CD4-positive, CD25-positive, alpha-beta regulatory T cell (primary cell): ENCODE measurements around the gene ATP9B. TPM values are rescaled to one million over a fixed set of nuclear protein-coding genes. Genes with fewer than 3 reads are reported as not detected.
A peak's percentile ranks its signal among the peaks of the same experiment; 100 is the strongest.

ENCODE experiments used
- ATAC-seq, 2 donors: fragments of 150-1000 bp; cut with Tn5 transposase; one replicate each; pipeline ENCODE4 v1.10.0; 2021; ENCODE audit warnings: low read depth in 2 of 2, moderate number of reproducible peaks in 2 of 2, moderate library complexity in 1 of 2
- DNase-seq, 3 donors: peaks; one replicate each; pipeline versions ENCODE4 v3.0.0 to v3.0.0-alpha.2; 2012 to 2022; ENCODE audit warnings: mixed read lengths in 1 of 3
- H3K27ac ChIP-seq: one replicate; pipeline ENCODE4 v1.7.0; 2013; ENCODE audit warnings: mild to moderate bottlenecking, low read length; ENCODE audit not compliant: insufficient read depth, poor library complexity, severe bottlenecking
- H3K27me3 ChIP-seq: one replicate; pipeline ENCODE4 v1.7.0; 2013; ENCODE audit warnings: low read length; ENCODE audit not compliant: control insufficient read depth, insufficient read depth
- H3K36me3 ChIP-seq: one replicate; pipeline ENCODE4 v1.7.0; 2013; ENCODE audit warnings: mild to moderate bottlenecking, low read length, moderate library complexity; ENCODE audit not compliant: control insufficient read depth, insufficient read depth
- H3K4me1 ChIP-seq: 2 replicates; pipeline ENCODE4 v1.7.0; 2013; ENCODE audit warnings: mild to moderate bottlenecking, low read length; ENCODE audit not compliant: insufficient read depth, control insufficient read depth, poor library complexity, severe bottlenecking
- H3K4me3 ChIP-seq: one replicate; pipeline ENCODE4 v1.7.0; 2013; ENCODE audit warnings: low read depth, mild to moderate bottlenecking, low read length, moderate library complexity
- H3K9me3 ChIP-seq, 2 experiments: 1 replicate in 1 of 2; 2 replicates in 1 of 2; pipeline ENCODE4 v1.7.0; 2013; ENCODE audit warnings: low read length in 2 of 2, mild to moderate bottlenecking in 1 of 2, moderate library complexity in 1 of 2; ENCODE audit not compliant: control insufficient read depth in 2 of 2
- H3K27ac Mint-ChIP-seq, 3 donors: one replicate each; pipeline ENCODE4 v1.8.0; 2020 to 2022; ENCODE audit warnings: mild to moderate bottlenecking in 3 of 3, mixed read lengths in 3 of 3, moderate library complexity in 2 of 3
- H3K27me3 Mint-ChIP-seq: one replicate; pipeline ENCODE4 v1.8.0; 2022; ENCODE audit warnings: mild to moderate bottlenecking, mixed read lengths
- H3K36me3 Mint-ChIP-seq: one replicate; pipeline ENCODE4 v1.8.0; 2020; ENCODE audit warnings: mixed read lengths
- H3K4me1 Mint-ChIP-seq, 4 donors: one replicate each; pipeline ENCODE4 v1.8.0; 2020 to 2022; ENCODE audit warnings: mixed read lengths in 4 of 4, mild to moderate bottlenecking in 1 of 4
- H3K4me3 Mint-ChIP-seq, 4 donors: one replicate each; pipeline ENCODE4 v1.8.0; 2020 to 2022; ENCODE audit warnings: mild to moderate bottlenecking in 4 of 4, mixed read lengths in 4 of 4, moderate library complexity in 3 of 4
- H3K9me3 Mint-ChIP-seq, 7 donors: one replicate each; pipeline ENCODE4 v1.8.0; 2020 to 2022; ENCODE audit warnings: mixed read lengths in 7 of 7, mild to moderate bottlenecking in 3 of 7, moderate library complexity in 2 of 7
- polyA plus RNA-seq, 4 donors: library from polyadenylated mRNA; unstranded; fragments of 300-500 nt; fragmentation: Illumina TruSeq; gene quantifications; one replicate each; pipeline ENCODE4 v1.2.3, GENCODE V29; 2021
- total RNA-seq: library from RNA; stranded (reverse); gene quantifications from one replicate; pipeline ENCODE4 v1.2.3, GENCODE V29; 2022

ATP9B gene
- total and polyA plus RNA-seq, 5 donors from 2014 or later, result 14.1 to 75.3 (median 17.6) TPM

GRCh38 chr18:79397830-79398761 is 328.9 kb downstream of the ATP9B start:
- peaks cover 27% of the 10 kb centered on the region for H3K27me3 Mint-ChIP-seq
- peak overlapping the region; percentile 37 for H3K27ac ChIP-seq
- no peaks in the 10 kb centered on the region for H3K36me3 ChIP-seq
- no peak for ATAC-seq
- H3K36me3 Mint-ChIP-seq, result peaks cover 7% of the 10 kb centered on the region
- peaks cover 5 to 54% (median 19%) of the 10 kb centered on the region in 4 donors for H3K4me1 Mint-ChIP-seq
- no peaks in the 10 kb centered on the region for H3K27me3 ChIP-seq
- DNase-seq, result no peak
- H3K4me3 ChIP-seq, result peak overlapping the region; percentile 40
- no peaks in the 10 kb centered on the region for H3K9me3 ChIP-seq
- peaks cover 70% of the 10 kb centered on the region for H3K4me1 ChIP-seq
- peak overlapping the region; percentile 93 to 98 (median 97) for H3K27ac Mint-ChIP-seq
- H3K9me3 Mint-ChIP-seq, result no peaks in the 10 kb centered on the region
- H3K4me3 Mint-ChIP-seq, result peak overlapping the region; percentile 86 to 92 (median 90)

GRCh38 chr18:79399275-79400081 is 330.3 kb downstream of the ATP9B start:
- peak overlapping the region; percentile 93 to 98 (median 97) for H3K27ac Mint-ChIP-seq
- no peaks in the 10 kb centered on the region for H3K36me3 ChIP-seq
- no peaks in the 10 kb centered on the region for H3K9me3 Mint-ChIP-seq
- peak in 1 of 3 donors; percentile 41 for DNase-seq
- H3K4me1 ChIP-seq, result peaks cover 70% of the 10 kb centered on the region
- peaks cover 7% of the 10 kb centered on the region for H3K36me3 Mint-ChIP-seq
- peak overlapping the region; percentile 57 for H3K4me3 ChIP-seq
- H3K4me3 Mint-ChIP-seq, result peak overlapping the region; percentile 79 to 92 (median 90)
- peak; percentile 0 to 7 for ATAC-seq
- H3K9me3 ChIP-seq, result no peaks in the 10 kb centered on the region
- peak overlapping the region; percentile 95 for H3K27ac ChIP-seq
- H3K27me3 ChIP-seq, result no peaks in the 10 kb centered on the region
- peaks cover 13 to 63% (median 27%) of the 10 kb centered on the region in 4 donors for H3K4me1 Mint-ChIP-seq
- peaks cover 22% of the 10 kb centered on the region for H3K27me3 Mint-ChIP-seq

GRCh38 chr18:79400091-79400590 is 330.9 kb downstream of the ATP9B start:
- ATAC-seq (peak; percentile 15 to 20), DNase-seq (peak; percentile 58 to 78 (median 64))
- Mint-ChIP-seq H3K36me3 (peaks cover 7% of the 10 kb centered on the region), H3K4me1 (peaks cover 18 to 66% (median 33%) of the 10 kb centered on the region in 4 donors), H3K27ac (no peak overlapping the region), H3K27me3 (peaks cover 18% of the 10 kb centered on the region), H3K4me3 (no peak overlapping the region), H3K9me3 (no peaks in the 10 kb centered on the region)
- peak overlapping the region; percentile 95 for H3K27ac ChIP-seq
- H3K4me3 ChIP-seq, result no peak overlapping the region
- no peaks in the 10 kb centered on the region for H3K27me3 ChIP-seq
- no peaks in the 10 kb centered on the region for H3K9me3 ChIP-seq
- no peaks in the 10 kb centered on the region for H3K36me3 ChIP-seq
- H3K4me1 ChIP-seq, result peaks cover 70% of the 10 kb centered on the region

- peak overlapping the region; percentile 61 for H3K4me3 ChIP-seq
- Mint-ChIP-seq H3K36me3 (peaks cover 7% of the 10 kb centered on the region), H3K4me1 (peaks cover 20 to 72% (median 38%) of the 10 kb centered on the region in 4 donors), H3K9me3 (no peaks in the 10 kb centered on the region), H3K4me3 (peak overlapping the region; percentile 80 to 96 (median 93)), H3K27me3 (peaks cover 18% of the 10 kb centered on the region), H3K27ac (peak overlapping the region; percentile 99 to 100 (median 99))
- H3K27me3 ChIP-seq, result no peaks in the 10 kb centered on the region
- H3K27ac ChIP-seq, result peak overlapping the region; percentile 95
- ATAC-seq (peak; percentile 13 to 14), DNase-seq (peak; percentile 64 to 78 (median 72))
- H3K4me1 ChIP-seq, result peaks cover 77% of the 10 kb centered on the region
- H3K9me3 ChIP-seq, result no peaks in the 10 kb centered on the region
- H3K36me3 ChIP-seq, result no peaks in the 10 kb centered on the region
Observed at GRCh38 chr18:79400591-79401381, 331.6 kb downstream of the ATP9B start.

GRCh38 chr18:79401494-79402208 is 332.5 kb downstream of the ATP9B start:
- H3K9me3 Mint-ChIP-seq, result no peaks in the 10 kb centered on the region
- Histone ChIP-seq H3K27me3 (no peaks in the 10 kb centered on the region), H3K4me1 (peaks cover 78% of the 10 kb centered on the region), H3K9me3 (no peaks in the 10 kb centered on the region), H3K27ac (peak overlapping the region; percentile 95), H3K4me3 (peak overlapping the region; percentile 60), H3K36me3 (no peaks in the 10 kb centered on the region)
- H3K27ac Mint-ChIP-seq, result peak overlapping the region; percentile 99 to 100 (median 99)
- peaks cover 16% of the 10 kb centered on the region for H3K27me3 Mint-ChIP-seq
- no peak for ATAC-seq
- H3K4me1 Mint-ChIP-seq, result peaks cover 24 to 78% (median 46%) of the 10 kb centered on the region in 4 donors
- H3K36me3 Mint-ChIP-seq, result peaks cover 13% of the 10 kb centered on the region
- peak in 1 of 3 donors; percentile 35 for DNase-seq
- H3K4me3 Mint-ChIP-seq, result peak overlapping the region; percentile 80 to 96 (median 93)

- peaks cover 12% of the 10 kb centered on the region for H3K27me3 Mint-ChIP-seq
- DNase-seq (no peak), ATAC-seq (no peak)
- H3K9me3 Mint-ChIP-seq, result no peaks in the 10 kb centered on the region
- Histone ChIP-seq H3K4me3 (peak overlapping the region; percentile 60), H3K27me3 (no peaks in the 10 kb centered on the region), H3K36me3 (no peaks in the 10 kb centered on the region), H3K4me1 (peaks cover 77% of the 10 kb centered on the region), H3K27ac (peak overlapping the region; percentile 95), H3K9me3 (no peaks in the 10 kb centered on the region)
- H3K4me3 Mint-ChIP-seq, result peak overlapping the region; percentile 80 to 96 (median 93)
- H3K4me1 Mint-ChIP-seq, result peaks cover 24 to 82% (median 46%) of the 10 kb centered on the region in 4 donors
- peaks cover 13% of the 10 kb centered on the region for H3K36me3 Mint-ChIP-seq
- H3K27ac Mint-ChIP-seq, result peak overlapping the region; percentile 94 to 100 (median 99)
Observed at GRCh38 chr18:79402209-79402576, 333.0 kb downstream of the ATP9B start.
